Peyer's patch (tissue), 4 donors: ENCODE measurements around the gene CELF3. TPM values are rescaled to one million over a fixed set of nuclear protein-coding genes. Genes with fewer than 3 reads are reported as not detected.
"Not testable (repeated sequence)": the region's sequence is repeated elsewhere in the genome, so short reads cannot be mapped to it uniquely, and the experiment has no call there.

Experiments used
- DNase-seq, 3 donors: peaks; one replicate each; pipeline ENCODE4 v3.0.0-alpha.2; 2017 to 2019
- H3K27ac ChIP-seq, 4 donors: fragments of 200-600 bp; sonication (generic); one replicate each; pipeline ENCODE4 v1.5.1; 2016 to 2019
- H3K27me3 ChIP-seq, 2 donors: fragments of 200-600 bp; sonication (generic); one replicate each; pipeline ENCODE4 v1.5.1; 2019
- H3K36me3 ChIP-seq, 3 donors: fragments of 200-600 bp; sonication (generic); one replicate each; pipeline ENCODE4 v1.5.1; 2016 to 2019
- H3K4me1 ChIP-seq, 4 donors: fragments of 200-600 bp; sonication (generic); one replicate each; pipeline ENCODE4 v1.5.1; 2016 to 2019
- H3K4me3 ChIP-seq, 4 donors: fragments of 200-600 bp; sonication (generic); 1 replicate in 3 of 4; 2 replicates in 1 of 4; pipeline ENCODE4 v1.5.1; 2016 to 2019; ENCODE audit warnings: mild to moderate bottlenecking in 1 of 4
- H3K9me3 ChIP-seq, 4 donors: fragments of 200-600 bp; sonication (generic); one replicate each; pipeline ENCODE4 v1.5.1; 2016 to 2019; ENCODE audit warnings: mild to moderate bottlenecking in 1 of 4
- POLR2A ChIP-seq, 2 donors: fragments of 450-650 bp; IDR thresholded peaks; one replicate each; pipeline ENCODE4 v1.5.1; 2017; ENCODE audit warnings: antibody characterized with exemption in 2 of 2, mild to moderate bottlenecking in 2 of 2, moderate library complexity in 2 of 2
- total RNA-seq, 4 donors: library from RNA; depleted of rRNA; stranded (reverse); fragments of >200 nt; gene quantifications; one replicate each; pipeline ENCODE4 v1.1.0, GENCODE V29; 2016
- TF ChIP-seq, protein P1 (sequence below), 6 experiments: fragments of 450-650 bp in 4 of 6; fragments of 200-600 bp in 2 of 6; sonication (generic) in 1 of 6; IDR thresholded peaks; one replicate each; pipeline ENCODE4 v1.5.1; 2017 to 2019; ENCODE audit warnings: antibody characterized with exemption in 6 of 6, mild to moderate bottlenecking in 3 of 6, moderate library complexity in 1 of 6

Gene CELF3
- total RNA-seq, 4 donors from 2014 or later: 2.5 to 7.7 (median 6.1) TPM

DNA sequence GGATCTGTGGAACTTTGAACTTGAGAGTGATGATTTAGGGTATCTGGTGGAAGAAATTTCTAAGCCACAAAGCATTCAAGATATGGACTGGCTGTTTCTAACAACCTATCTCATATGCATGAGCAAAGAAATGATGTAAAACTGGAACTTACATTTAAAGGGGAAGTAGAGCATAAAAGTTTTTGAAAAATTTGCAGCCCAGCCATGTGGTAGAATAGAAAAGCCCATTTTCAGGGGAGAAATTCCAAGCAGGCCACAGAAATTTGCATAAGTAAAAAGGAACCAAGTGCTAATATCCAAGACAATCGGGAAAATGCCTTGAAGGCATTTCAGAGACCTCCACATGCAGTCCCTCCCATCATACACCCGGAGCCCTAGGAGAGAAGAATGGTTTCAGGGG, 20.4 kb upstream of the CELF3 start:
- H3K4me3 ChIP-seq: no peak overlapping the region
- no peak for DNase-seq
- H3K9me3 ChIP-seq: peaks cover 0 to 13% (median 3%) of the 10 kb centered on the region in 4 donors
- H3K27me3 ChIP-seq: no peaks in the 10 kb centered on the region
- H3K36me3 ChIP-seq: no peaks in the 10 kb centered on the region
- peaks cover 0 to 4% (median 0%) of the 10 kb centered on the region in 4 donors for H3K4me1 ChIP-seq
- TF ChIP-seq POLR2A (IDR thresholded peaks at IDR 0.05): no peak
- TF ChIP-seq, protein P1, sequence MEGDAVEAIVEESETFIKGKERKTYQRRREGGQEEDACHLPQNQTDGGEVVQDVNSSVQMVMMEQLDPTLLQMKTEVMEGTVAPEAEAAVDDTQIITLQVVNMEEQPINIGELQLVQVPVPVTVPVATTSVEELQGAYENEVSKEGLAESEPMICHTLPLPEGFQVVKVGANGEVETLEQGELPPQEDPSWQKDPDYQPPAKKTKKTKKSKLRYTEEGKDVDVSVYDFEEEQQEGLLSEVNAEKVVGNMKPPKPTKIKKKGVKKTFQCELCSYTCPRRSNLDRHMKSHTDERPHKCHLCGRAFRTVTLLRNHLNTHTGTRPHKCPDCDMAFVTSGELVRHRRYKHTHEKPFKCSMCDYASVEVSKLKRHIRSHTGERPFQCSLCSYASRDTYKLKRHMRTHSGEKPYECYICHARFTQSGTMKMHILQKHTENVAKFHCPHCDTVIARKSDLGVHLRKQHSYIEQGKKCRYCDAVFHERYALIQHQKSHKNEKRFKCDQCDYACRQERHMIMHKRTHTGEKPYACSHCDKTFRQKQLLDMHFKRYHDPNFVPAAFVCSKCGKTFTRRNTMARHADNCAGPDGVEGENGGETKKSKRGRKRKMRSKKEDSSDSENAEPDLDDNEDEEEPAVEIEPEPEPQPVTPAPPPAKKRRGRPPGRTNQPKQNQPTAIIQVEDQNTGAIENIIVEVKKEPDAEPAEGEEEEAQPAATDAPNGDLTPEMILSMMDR (IDR thresholded peaks at IDR 0.05): no peak
- H3K27ac ChIP-seq: no peak overlapping the region

DNA sequence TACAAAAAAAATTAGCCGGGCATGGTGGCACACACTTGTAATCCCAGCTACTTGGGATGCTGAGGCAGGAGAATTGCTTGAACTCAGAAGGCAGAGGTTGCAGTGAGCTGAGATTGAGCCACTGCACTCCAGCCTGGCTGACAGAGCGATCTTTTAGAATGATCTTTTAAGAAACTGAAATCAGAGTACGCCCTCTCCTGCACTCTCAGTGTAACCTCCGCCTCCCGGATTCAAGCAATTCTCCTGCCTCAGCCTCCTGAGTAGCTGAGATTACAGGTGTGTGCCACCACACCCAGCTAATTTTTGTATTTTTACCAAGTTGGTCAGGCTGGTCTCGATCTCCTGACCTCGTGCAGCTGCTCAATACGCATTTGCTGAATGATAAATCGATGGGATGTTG, 17.4 kb upstream of the CELF3 start:
- H3K4me1 ChIP-seq, DNase-seq, H3K36me3 ChIP-seq, H3K27me3 ChIP-seq, H3K4me3 ChIP-seq, H3K27ac ChIP-seq: not testable (repeated sequence)
- peaks cover 0 to 13% (median 3%) of the 10 kb centered on the region in 4 donors for H3K9me3 ChIP-seq

DNA sequence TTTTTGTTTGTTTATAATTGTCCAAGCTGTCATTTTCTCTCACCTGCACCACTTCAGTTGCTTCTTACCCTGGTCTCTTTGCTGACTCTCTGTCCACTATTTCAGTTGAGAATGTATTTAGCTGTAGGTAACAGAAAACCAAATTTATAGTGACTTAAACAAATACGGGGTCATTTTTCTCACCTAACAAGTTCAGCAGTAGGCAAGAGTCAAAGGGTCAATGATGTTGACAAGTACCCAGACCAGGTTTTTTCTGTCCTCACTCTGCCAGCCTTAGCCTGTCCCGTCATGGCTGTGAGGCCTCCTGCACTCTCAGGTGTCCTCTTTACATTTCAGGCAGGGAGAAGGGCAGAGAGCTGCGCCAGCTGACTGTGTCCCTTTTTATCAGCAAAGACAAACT, 16.5 kb upstream of the CELF3 start:
- H3K36me3 ChIP-seq: no peaks in the 10 kb centered on the region
- no peaks in the 10 kb centered on the region for H3K27me3 ChIP-seq
- H3K4me1 ChIP-seq: peaks cover 0 to 4% (median 0%) of the 10 kb centered on the region in 4 donors
- no peak for DNase-seq
- peaks cover 0 to 13% (median 3%) of the 10 kb centered on the region in 4 donors for H3K9me3 ChIP-seq
- no peak overlapping the region for H3K27ac ChIP-seq
- TF ChIP-seq, protein P1 (IDR thresholded peaks at IDR 0.05): no peak
- TF ChIP-seq POLR2A (IDR thresholded peaks at IDR 0.05): no peak
- H3K4me3 ChIP-seq: no peak overlapping the region

DNA sequence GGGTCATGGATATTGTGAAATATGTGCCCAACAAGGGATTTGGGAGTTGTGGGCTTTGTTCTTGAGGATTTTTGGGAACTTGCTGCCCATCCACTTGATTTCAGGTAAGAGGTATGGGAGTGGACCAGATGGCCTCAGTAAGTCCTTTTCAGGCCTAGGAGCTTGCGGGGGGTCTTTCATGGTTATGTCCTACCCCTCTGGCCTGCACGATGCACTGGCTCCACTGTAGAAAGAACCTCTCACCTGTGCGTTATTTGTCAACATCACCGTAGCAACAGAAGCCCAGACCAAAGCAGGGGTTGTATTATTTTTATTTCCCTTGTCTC, 13.3 kb upstream of the CELF3 start:
- no peak for TF ChIP-seq POLR2A (IDR thresholded peaks at IDR 0.05)
- TF ChIP-seq, protein P1 (IDR thresholded peaks at IDR 0.05): no peak
- H3K27me3 ChIP-seq: no peaks in the 10 kb centered on the region
- DNase-seq: no peak
- H3K4me1 ChIP-seq: peaks cover 0 to 8% (median 0%) of the 10 kb centered on the region in 4 donors
- peak overlapping the region in 1 of 4 donors; percentile 32 for H3K27ac ChIP-seq
- H3K9me3 ChIP-seq: no peaks in the 10 kb centered on the region
- H3K4me3 ChIP-seq: peak overlapping the region in 1 of 4 donors; percentile 24
- no peaks in the 10 kb centered on the region for H3K36me3 ChIP-seq

DNA sequence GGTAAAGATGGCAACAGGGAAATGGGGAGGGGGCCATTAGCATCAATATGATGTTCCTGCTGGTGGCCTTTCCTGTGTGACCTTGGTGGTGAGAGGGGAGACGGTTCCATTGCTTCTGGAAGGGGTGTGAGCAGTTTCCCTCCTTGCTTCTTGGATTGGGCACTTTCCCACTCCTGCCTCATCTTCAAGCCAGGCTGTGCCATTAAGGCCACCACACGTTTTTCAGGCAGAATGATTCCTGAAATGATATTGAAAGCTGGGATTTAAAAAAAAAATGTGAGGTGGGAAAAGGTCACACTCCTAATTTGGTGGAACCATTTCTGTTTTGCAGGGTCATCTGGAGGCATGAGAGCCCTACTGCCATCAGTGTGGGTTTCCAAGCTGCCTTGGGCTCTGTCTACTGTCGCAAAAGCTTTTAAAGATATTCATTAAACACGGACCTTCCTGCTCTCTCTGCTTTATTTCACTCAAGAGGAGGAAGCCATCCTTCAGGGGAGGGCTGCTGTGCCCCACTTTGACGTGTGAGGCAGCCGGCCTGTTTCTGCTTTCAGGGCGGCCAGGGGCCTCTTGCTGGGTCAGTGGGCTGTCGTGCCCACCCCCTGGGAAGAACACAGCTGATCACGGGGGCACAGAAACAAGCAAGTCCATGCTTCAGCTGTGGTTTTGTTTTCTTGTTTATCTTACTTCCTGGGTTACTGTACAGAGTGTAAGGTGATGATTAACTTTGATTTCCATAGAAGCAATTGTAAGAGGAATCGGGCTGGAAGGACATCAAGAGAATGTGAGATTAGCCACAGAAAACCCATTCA, 12.8 kb upstream of the CELF3 start:
- no peak for TF ChIP-seq POLR2A (IDR thresholded peaks at IDR 0.05)
- TF ChIP-seq, protein P1 (IDR thresholded peaks at IDR 0.05): no peak
- H3K4me1 ChIP-seq: peaks cover 0 to 5% (median 0%) of the 10 kb centered on the region in 4 donors
- peak overlapping the region in 2 of 4 donors; percentile 15 to 24 for H3K4me3 ChIP-seq
- H3K36me3 ChIP-seq: no peaks in the 10 kb centered on the region
- H3K27ac ChIP-seq: peak overlapping the region in 1 of 4 donors; percentile 32
- H3K9me3 ChIP-seq: no peaks in the 10 kb centered on the region
- DNase-seq: peak in 1 of 3 donors; percentile 52
- H3K27me3 ChIP-seq: no peaks in the 10 kb centered on the region

DNA sequence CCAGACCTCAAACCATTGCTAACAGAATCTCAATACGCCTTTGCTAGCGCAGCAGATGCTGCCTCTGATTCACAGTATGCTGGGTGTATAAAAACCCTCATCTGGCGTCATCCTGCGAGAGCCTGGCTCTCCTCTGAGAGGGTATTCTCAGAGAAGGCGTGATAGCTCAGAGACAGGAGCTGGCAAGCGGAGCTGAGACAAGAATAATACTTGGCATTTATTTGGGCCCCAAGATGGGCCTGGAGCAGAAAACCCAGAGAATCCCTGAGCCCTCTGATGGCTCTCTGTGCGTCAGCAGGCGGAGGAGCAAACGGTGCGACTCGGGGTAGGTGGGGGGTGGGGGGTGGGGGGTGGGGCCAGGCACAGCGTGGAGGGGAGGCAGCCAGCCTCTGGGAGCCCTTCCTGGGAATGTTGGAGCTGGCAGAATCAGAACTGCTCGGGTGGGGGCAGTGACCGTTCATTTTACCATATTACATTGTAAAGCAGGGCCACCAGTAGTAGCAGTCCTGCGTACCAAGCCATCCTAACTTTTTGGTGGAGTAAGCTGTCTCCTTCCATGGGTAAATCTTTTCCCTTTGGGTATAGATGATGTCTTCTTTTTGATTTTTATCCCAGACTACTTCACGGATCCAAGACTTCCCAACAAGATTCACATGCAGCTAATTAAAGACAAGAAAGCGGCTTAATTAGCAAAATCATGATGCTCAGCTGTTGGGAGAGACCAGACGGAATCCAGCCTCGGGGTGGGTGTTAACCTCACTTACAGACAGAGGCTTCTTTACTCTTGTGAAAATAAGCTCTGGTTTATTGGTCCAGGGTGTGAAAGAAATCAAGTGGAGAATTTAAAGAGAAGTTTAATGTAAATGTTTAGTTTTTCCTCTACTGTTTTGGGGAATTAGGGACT, 11.8 kb upstream of the CELF3 start:
- Histone ChIP-seq H3K4me1 (peaks cover 0 to 5% (median 0%) of the 10 kb centered on the region in 4 donors), H3K36me3 (no peaks in the 10 kb centered on the region), H3K27me3 (no peaks in the 10 kb centered on the region), H3K27ac (peak overlapping the region in 1 of 4 donors; percentile 45), H3K9me3 (no peaks in the 10 kb centered on the region), H3K4me3 (no peak overlapping the region)
- TF ChIP-seq POLR2A (IDR thresholded peaks at IDR 0.05): no peak
- TF ChIP-seq, protein P1 (IDR thresholded peaks at IDR 0.05): no peak
- no peak for DNase-seq
